MM.1S (cell line): ENCODE results near the gene EZH1.
"Not testable (repeated sequence)": the region's sequence is repeated elsewhere in the genome, so short reads cannot be mapped to it uniquely, and the experiment has no call there.

Experiments
- DNase-seq: peaks from one replicate; pipeline ENCODE4 v3.0.0-alpha.2; 2015
- H2AFZ ChIP-seq: fragments of 300-600 bp; sonication (generic); 2 replicates; pipeline ENCODE4 v1.6.0; 2016; ENCODE audit warnings: antibody characterized with exemption, low read length
- H3F3A ChIP-seq: fragments of 300-600 bp; sonication (generic); 2 replicates; pipeline ENCODE4 v1.6.1; 2016; ENCODE audit warnings: mild to moderate bottlenecking, antibody characterized with exemption, low read length, moderate library complexity, mixed read lengths; ENCODE audit not compliant: insufficient read depth
- H3K27ac ChIP-seq: fragments of 300-600 bp; sonication (generic); 2 replicates; pipeline ENCODE4 v1.5.1; 2016; ENCODE audit warnings: mild to moderate bottlenecking, low read length
- H3K27me3 ChIP-seq: fragments of 300-600 bp; sonication (generic); replicated peaks from 2 replicates; pipeline ENCODE4 v1.6.0; 2016; ENCODE audit warnings: low read length; ENCODE audit not compliant: insufficient read depth
- H3K36me3 ChIP-seq: fragments of 300-600 bp; sonication (generic); replicated peaks from 2 replicates; pipeline ENCODE4 v1.6.1; 2016; ENCODE audit warnings: mild to moderate bottlenecking, low read length, mixed read lengths; ENCODE audit not compliant: insufficient read depth
- H3K4me1 ChIP-seq: fragments of 300-600 bp; sonication (generic); 2 replicates; pipeline ENCODE4 v1.6.1; 2016; ENCODE audit warnings: low read length, mixed read lengths
- H3K4me2 ChIP-seq: fragments of 300-600 bp; sonication (generic); 2 replicates; pipeline ENCODE4 v1.6.0; 2016; ENCODE audit warnings: low read depth, low read length
- H3K4me3 ChIP-seq: fragments of 300-600 bp; sonication (generic); 2 replicates; pipeline ENCODE4 v1.5.1; 2016; ENCODE audit warnings: low read length, mixed read lengths
- H3K79me2 ChIP-seq: fragments of 300-600 bp; sonication (generic); 2 replicates; pipeline ENCODE4 v1.6.1; 2016; ENCODE audit warnings: mixed run types, low read length, mixed read lengths
- H3K9ac ChIP-seq: fragments of 300-600 bp; sonication (generic); 2 replicates; pipeline ENCODE4 v1.6.1; 2016; ENCODE audit warnings: low read length, mixed read lengths
- H3K9me2 ChIP-seq: fragments of 300-600 bp; sonication (generic); replicated peaks from 2 replicates; pipeline ENCODE4 v1.6.1; 2016; ENCODE audit warnings: mild to moderate bottlenecking, low read length, mixed read lengths; ENCODE audit not compliant: insufficient read depth
- H3K9me3 ChIP-seq: fragments of 300-600 bp; sonication (generic); replicated peaks from 2 replicates; pipeline ENCODE4 v1.6.1; 2016; ENCODE audit warnings: mild to moderate bottlenecking, low read length, mixed read lengths; ENCODE audit not compliant: insufficient read depth
- H4K20me1 ChIP-seq: fragments of 300-600 bp; sonication (generic); 2 replicates; pipeline ENCODE4 v1.6.1; 2016; ENCODE audit warnings: mild to moderate bottlenecking, low read length, moderate library complexity, mixed read lengths; ENCODE audit not compliant: insufficient read depth
- EZH2 ChIP-seq: fragments of 300-600 bp; sonication (generic); optimal IDR thresholded peaks from 2 replicates; pipeline ENCODE3; 2017; ENCODE audit warnings: low read depth, mild to moderate bottlenecking, antibody characterized with exemption, low read length, mixed read lengths
- EZH2phosphoT487 ChIP-seq: fragments of 300-600 bp; sonication (generic); IDR thresholded peaks from 2 replicates; pipeline ENCODE4 v1.6.1; 2018; ENCODE audit warnings: antibody characterized with exemption, low read length
- TF ChIP-seq, protein P1 (sequence below): fragments of 300-600 bp; sonication (generic); IDR thresholded peaks from 2 replicates; pipeline ENCODE4 v1.5.1; 2016; ENCODE audit warnings: antibody characterized with exemption, low read length, mixed read lengths

Gene EZH1

DNA sequence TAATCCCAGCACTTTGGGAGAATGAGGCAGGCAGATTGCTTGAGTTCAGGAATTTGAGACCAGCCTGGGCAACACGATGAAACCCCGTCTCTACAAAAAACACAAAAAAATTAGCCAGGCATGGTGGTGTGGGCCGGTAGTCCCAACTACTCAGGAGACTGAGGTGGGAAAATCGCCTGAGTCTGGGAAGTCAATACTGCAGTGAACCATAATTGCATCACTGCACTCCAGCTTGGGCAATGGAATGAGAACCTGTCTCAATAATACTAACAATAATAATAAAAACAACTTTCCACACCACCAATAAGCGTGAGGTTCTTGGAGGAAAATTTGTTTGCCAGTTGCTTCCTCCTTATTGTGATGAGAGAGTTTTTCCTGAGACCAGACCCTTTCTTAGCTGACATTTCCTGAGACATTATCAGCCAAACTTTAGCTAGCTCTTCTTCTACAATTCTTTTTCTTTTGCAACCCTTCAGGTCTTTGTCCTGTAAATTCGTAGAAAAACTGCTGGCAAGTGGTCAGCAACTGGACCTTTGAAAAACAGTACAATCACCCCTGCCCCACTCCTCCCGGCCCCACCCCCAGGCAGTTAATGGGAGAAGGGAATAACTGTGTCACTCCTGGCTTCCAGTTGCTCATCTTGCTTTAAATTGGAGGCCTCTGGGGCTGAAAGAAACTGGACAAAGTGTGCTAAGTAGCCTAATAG, 3.5 kb upstream of the EZH1 start:
- no peaks in the 10 kb centered on the region for H3K36me3 ChIP-seq
- H3K4me1 ChIP-seq: peaks cover 11% of the 10 kb centered on the region
- peaks cover 11% of the 10 kb centered on the region for H3K79me2 ChIP-seq
- H4K20me1 ChIP-seq: no peaks in the 10 kb centered on the region
- TF ChIP-seq EZH2 (no peak), EZH2phosphoT487 (no peak)
- TF ChIP-seq, protein P1, sequence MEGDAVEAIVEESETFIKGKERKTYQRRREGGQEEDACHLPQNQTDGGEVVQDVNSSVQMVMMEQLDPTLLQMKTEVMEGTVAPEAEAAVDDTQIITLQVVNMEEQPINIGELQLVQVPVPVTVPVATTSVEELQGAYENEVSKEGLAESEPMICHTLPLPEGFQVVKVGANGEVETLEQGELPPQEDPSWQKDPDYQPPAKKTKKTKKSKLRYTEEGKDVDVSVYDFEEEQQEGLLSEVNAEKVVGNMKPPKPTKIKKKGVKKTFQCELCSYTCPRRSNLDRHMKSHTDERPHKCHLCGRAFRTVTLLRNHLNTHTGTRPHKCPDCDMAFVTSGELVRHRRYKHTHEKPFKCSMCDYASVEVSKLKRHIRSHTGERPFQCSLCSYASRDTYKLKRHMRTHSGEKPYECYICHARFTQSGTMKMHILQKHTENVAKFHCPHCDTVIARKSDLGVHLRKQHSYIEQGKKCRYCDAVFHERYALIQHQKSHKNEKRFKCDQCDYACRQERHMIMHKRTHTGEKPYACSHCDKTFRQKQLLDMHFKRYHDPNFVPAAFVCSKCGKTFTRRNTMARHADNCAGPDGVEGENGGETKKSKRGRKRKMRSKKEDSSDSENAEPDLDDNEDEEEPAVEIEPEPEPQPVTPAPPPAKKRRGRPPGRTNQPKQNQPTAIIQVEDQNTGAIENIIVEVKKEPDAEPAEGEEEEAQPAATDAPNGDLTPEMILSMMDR: no peak
- no peak overlapping the region for H3K9ac ChIP-seq
- H3F3A ChIP-seq: 0 out of 2 replicates have a peak, but pooled peaks cover 5% of the 10 kb centered on the region
- no peaks in the 10 kb centered on the region for H3K9me3 ChIP-seq
- H3K9me2 ChIP-seq: no peaks in the 10 kb centered on the region
- H3K4me3 ChIP-seq: no peak overlapping the region
- H3K27ac ChIP-seq: no peak overlapping the region
- no peaks in the 10 kb centered on the region for H3K27me3 ChIP-seq
- DNase-seq: no peak
- H2AFZ ChIP-seq: no peak overlapping the region
- no peak overlapping the region for H3K4me2 ChIP-seq

DNA sequence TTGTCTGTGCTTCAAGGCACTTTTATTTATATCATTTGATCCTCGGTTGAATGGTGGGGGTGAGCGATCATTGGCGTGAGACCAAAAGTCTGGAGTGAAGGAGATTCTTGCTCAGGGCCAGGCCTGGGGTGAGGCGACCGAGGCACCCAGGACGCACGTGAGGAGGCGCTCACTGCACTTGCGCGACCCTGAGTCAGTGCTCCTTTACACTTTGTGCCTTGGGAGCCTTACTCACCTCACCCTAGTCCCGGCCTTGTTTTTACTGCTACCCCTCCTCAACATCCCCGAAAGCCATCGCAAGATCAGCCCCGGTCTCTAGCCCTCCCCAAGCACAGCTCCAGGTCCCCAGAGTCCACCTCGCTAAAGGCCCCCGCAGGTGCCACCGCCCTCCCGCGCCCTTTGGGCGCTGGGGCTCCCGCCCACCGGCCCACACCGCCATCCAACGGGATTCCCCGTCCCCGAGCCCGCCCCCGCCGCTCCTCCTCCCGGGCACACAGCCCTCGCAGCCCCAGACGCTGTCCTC, 496 bp downstream of the EZH1 start:
- Histone ChIP-seq H3K9ac (peak overlapping the region; percentile 82), H3K4me2 (peak overlapping the region; percentile 99), H3K4me1 (peaks cover 11% of the 10 kb centered on the region), H3K9me3 (no peaks in the 10 kb centered on the region), H4K20me1 (no peaks in the 10 kb centered on the region), H3F3A (0 out of 2 replicates have a peak, but pooled peaks cover 5% of the 10 kb centered on the region), H2AFZ (peak overlapping the region; percentile 82), H3K4me3 (peak overlapping the region; percentile 78), H3K27ac (peak overlapping the region; percentile 78), H3K27me3 (no peaks in the 10 kb centered on the region), H3K79me2 (peaks cover 42% of the 10 kb centered on the region), H3K9me2 (no peaks in the 10 kb centered on the region), H3K36me3 (no peaks in the 10 kb centered on the region)
- DNase-seq: peak; percentile 75
- TF ChIP-seq, protein P1: no peak
- TF ChIP-seq EZH2 (no peak), EZH2phosphoT487 (no peak)

DNA sequence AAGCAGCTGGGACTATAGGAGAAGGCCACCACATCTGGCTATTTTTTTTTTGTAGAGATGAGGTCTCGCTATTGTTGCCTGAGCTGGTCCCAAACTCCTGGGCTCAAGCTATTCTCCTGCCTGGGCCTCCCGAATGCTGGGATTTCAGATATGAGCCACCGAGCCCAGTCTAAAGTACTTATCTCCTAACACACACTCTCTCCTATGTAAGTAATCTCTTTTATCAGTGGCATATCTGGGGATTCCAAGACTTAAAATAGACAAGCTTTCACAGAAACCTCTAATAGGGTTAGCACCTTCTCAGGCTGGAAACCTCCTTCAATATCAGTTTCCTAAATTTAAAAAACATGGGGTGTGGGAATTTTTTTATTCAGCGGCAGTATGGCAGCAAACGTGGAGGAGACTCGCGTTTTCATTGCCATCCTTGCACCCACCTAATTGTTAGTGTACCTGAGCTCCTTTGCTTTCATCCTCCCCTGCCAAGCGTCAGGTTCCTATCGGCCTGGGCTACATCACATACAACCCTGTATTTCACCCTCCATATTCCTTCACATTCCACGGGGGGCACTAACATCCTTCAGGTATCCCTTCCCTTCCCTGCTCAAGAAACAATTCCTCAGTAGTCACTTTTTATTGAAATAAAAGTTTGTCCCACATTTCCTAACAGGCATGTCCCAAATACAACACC, 1.1 kb downstream of the EZH1 start:
- H3K27ac ChIP-seq: peak overlapping the region; percentile 78

DNA sequence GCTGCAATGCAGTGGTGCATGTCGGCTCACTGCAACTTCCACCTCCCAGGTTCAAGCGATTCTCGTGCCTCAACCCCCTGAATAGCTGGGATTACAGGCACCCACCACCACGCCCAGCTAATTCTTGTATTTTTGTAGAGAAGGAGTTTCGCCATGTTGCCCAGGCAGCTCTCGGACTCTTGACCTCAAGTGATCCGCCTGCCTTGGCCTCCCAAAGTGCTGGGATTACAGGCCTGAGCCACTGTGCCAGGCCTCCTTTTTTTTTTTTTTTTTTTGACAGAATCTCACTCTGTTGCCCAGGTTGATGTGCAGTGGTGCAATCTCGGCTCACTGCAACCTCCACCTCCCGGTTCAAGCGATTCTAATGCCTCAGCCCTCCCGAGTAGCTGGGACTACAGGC, 1.9 kb downstream of the EZH1 start:
- Histone ChIP-seq H3K4me1 (peaks cover 11% of the 10 kb centered on the region), H3K79me2 (peaks cover 45% of the 10 kb centered on the region)
- H3K4me2 ChIP-seq, H3K27ac ChIP-seq, H2AFZ ChIP-seq, H4K20me1 ChIP-seq, H3F3A ChIP-seq, H3K4me3 ChIP-seq, H3K36me3 ChIP-seq, DNase-seq, H3K9me2 ChIP-seq, H3K9me3 ChIP-seq, H3K27me3 ChIP-seq, H3K9ac ChIP-seq: not testable (repeated sequence)

More for the DNA sequence above, 1.1 kb downstream of the EZH1 start:
- peak overlapping the region; percentile 99 for H3K4me2 ChIP-seq
- peak overlapping the region; percentile 82 for H2AFZ ChIP-seq
- H3K9me2 ChIP-seq: no peaks in the 10 kb centered on the region
- peak overlapping the region; percentile 78 for H3K4me3 ChIP-seq
- no peaks in the 10 kb centered on the region for H4K20me1 ChIP-seq
- no peak for DNase-seq
- H3K27me3 ChIP-seq: no peaks in the 10 kb centered on the region
- H3F3A ChIP-seq: 0 out of 2 replicates have a peak, but pooled peaks cover 5% of the 10 kb centered on the region
- TF ChIP-seq EZH2phosphoT487: no peak
- TF ChIP-seq EZH2: no peak
- TF ChIP-seq, protein P1: 0 out of 2 replicates have a peak, but pooled peaks have one; percentile 10
- peaks cover 45% of the 10 kb centered on the region for H3K79me2 ChIP-seq
- H3K4me1 ChIP-seq: peaks cover 11% of the 10 kb centered on the region
- H3K9ac ChIP-seq: peak overlapping the region; percentile 82
- no peaks in the 10 kb centered on the region for H3K36me3 ChIP-seq
- no peaks in the 10 kb centered on the region for H3K9me3 ChIP-seq
